ENCODE data around the gene EFHC2. TPM values are rescaled to one million over a fixed set of nuclear protein-coding genes. Genes with fewer than 3 reads are reported as not detected.
"Not testable (repeated sequence)": the region's sequence is repeated elsewhere in the genome, so short reads cannot be mapped to it uniquely, and the experiment has no call there.

The EFHC2 gene
- total and polyA plus RNA-seq, 2 donors (not counting 1 experiment from before 2014, with no cell fraction given) = 1.1 to 2.6 TPM

- DNase-seq (ENCODE audit: low read depth in 2 of 2) = no peak
- Histone ChIP-seq H2AFZ (ENCODE audit: low read length) (no peak overlapping the region), H3K9ac (ENCODE audit: insufficient read depth, low read length) (no peak overlapping the region), H3K4me3 (replicated peaks in 1 of 4; ENCODE audit: control extremely low read depth in 1 of 4, insufficient read depth in 1 of 4, low read depth in 3 of 4, low read length in 4 of 4) (no peak overlapping the region), H3K27me3 (ENCODE audit: control insufficient read depth, insufficient read depth, low read length) (no peaks in the 10 kb centered on the region), H3K79me2 (ENCODE audit: control insufficient read depth, insufficient read depth, low read length) (no peaks in the 10 kb centered on the region), H3K4me1 (ENCODE audit: control insufficient read depth, extremely low read depth, insufficient read depth, low read length) (no peaks in the 10 kb centered on the region), H3K27ac (ENCODE audit: insufficient read depth, low read length) (no peak overlapping the region), H3K9me3 (ENCODE audit: control insufficient read depth, insufficient read depth, low read depth, low read length) (no peaks in the 10 kb centered on the region), H4K20me1 (ENCODE audit: control insufficient read depth, extremely low read depth, insufficient read depth, low read length) (no peaks in the 10 kb centered on the region), H3K36me3 (ENCODE audit: control insufficient read depth, insufficient read depth, low read length) (no peaks in the 10 kb centered on the region), H3K4me2 (ENCODE audit: extremely low read depth, insufficient read depth, low read length) (no peak overlapping the region)
- TF ChIP-seq CTCF (conservative IDR thresholded peaks at IDR 0.05 in 1 of 2, IDR thresholded peaks at IDR 0.05 in 1 of 2; ENCODE audit: low read depth in 1 of 2, low read length in 2 of 2) = no peak
- TF ChIP-seq EZH2 (IDR thresholded peaks at IDR 0.05; ENCODE audit: low read length, missing control alignments) = no peak
Observed at GRCh38 chrX:44202596-44202995, 140.9 kb downstream of the EFHC2 start.

- Histone ChIP-seq H3K4me3 (replicated peaks in 1 of 4; ENCODE audit: control extremely low read depth in 1 of 4, insufficient read depth in 1 of 4, low read depth in 3 of 4, low read length in 4 of 4) (no peak overlapping the region), H3K9ac (ENCODE audit: insufficient read depth, low read length) (no peak overlapping the region), H3K27me3 (ENCODE audit: control insufficient read depth, insufficient read depth, low read length) (no peaks in the 10 kb centered on the region), H3K36me3 (ENCODE audit: control insufficient read depth, insufficient read depth, low read length) (no peaks in the 10 kb centered on the region), H3K4me1 (ENCODE audit: control insufficient read depth, extremely low read depth, insufficient read depth, low read length) (no peaks in the 10 kb centered on the region), H3K4me2 (ENCODE audit: extremely low read depth, insufficient read depth, low read length) (no peak overlapping the region), H4K20me1 (ENCODE audit: control insufficient read depth, extremely low read depth, insufficient read depth, low read length) (no peaks in the 10 kb centered on the region), H2AFZ (ENCODE audit: low read length) (no peak overlapping the region), H3K79me2 (ENCODE audit: control insufficient read depth, insufficient read depth, low read length) (no peaks in the 10 kb centered on the region), H3K9me3 (ENCODE audit: control insufficient read depth, insufficient read depth, low read depth, low read length) (no peaks in the 10 kb centered on the region), H3K27ac (ENCODE audit: insufficient read depth, low read length) (no peak overlapping the region)
- no peak for DNase-seq (ENCODE audit: low read depth in 2 of 2)
- no peak for TF ChIP-seq CTCF (conservative IDR thresholded peaks at IDR 0.05 in 1 of 2, IDR thresholded peaks at IDR 0.05 in 1 of 2; ENCODE audit: low read depth in 1 of 2, low read length in 2 of 2)
- no peak for TF ChIP-seq EZH2 (IDR thresholded peaks at IDR 0.05; ENCODE audit: low read length, missing control alignments)
Observed at GRCh38 chrX:44189116-44189515, 154.4 kb downstream of the EFHC2 start.

- DNase-seq (ENCODE audit: low read depth in 2 of 2); H3K27ac ChIP-seq (ENCODE audit: insufficient read depth, low read length); H3K9ac ChIP-seq (ENCODE audit: insufficient read depth, low read length); H3K9me3 ChIP-seq (ENCODE audit: control insufficient read depth, insufficient read depth, low read depth, low read length); H3K4me1 ChIP-seq (ENCODE audit: control insufficient read depth, extremely low read depth, insufficient read depth, low read length); H4K20me1 ChIP-seq (ENCODE audit: control insufficient read depth, extremely low read depth, insufficient read depth, low read length); H3K4me3 ChIP-seq (replicated peaks in 1 of 4; ENCODE audit: control extremely low read depth in 1 of 4, insufficient read depth in 1 of 4, low read depth in 3 of 4, low read length in 4 of 4); H2AFZ ChIP-seq (ENCODE audit: low read length); H3K79me2 ChIP-seq (ENCODE audit: control insufficient read depth, insufficient read depth, low read length); H3K36me3 ChIP-seq (ENCODE audit: control insufficient read depth, insufficient read depth, low read length); H3K4me2 ChIP-seq (ENCODE audit: extremely low read depth, insufficient read depth, low read length); H3K27me3 ChIP-seq (ENCODE audit: control insufficient read depth, insufficient read depth, low read length): not testable (repeated sequence)
Observed at GRCh38 chrX:44187915-44188314, 155.6 kb downstream of the EFHC2 start.
